Upper lobe of right lung (tissue), 1 donor: Measurements from ENCODE around the gene NINJ2. TPM values are rescaled to one million over a fixed set of nuclear protein-coding genes. Genes with fewer than 3 reads are reported as not detected.

Experiments
- ATAC-seq: fragments of 200-7000 bp; cut with Tn5 transposase; one replicate; pipeline ENCODE4 v1.9.1; 2020; ENCODE audit warnings: mild to moderate bottlenecking, moderate library complexity
- DNase-seq: peaks from one replicate; pipeline ENCODE4 v3.0.0-alpha.2; 2020
- H3K27ac ChIP-seq: fragments of 200-600 bp; one replicate; pipeline ENCODE4 v1.8.0; 2022
- H3K27me3 ChIP-seq: fragments of 200-600 bp; one replicate; pipeline ENCODE4 v1.8.0; 2022; ENCODE audit warnings: mild to moderate bottlenecking
- H3K36me3 ChIP-seq: fragments of 200-600 bp; one replicate; pipeline ENCODE4 v1.8.0; 2022
- H3K4me1 ChIP-seq: fragments of 200-600 bp; one replicate; pipeline ENCODE4 v1.8.0; 2022
- H3K4me3 ChIP-seq: fragments of 200-600 bp; one replicate; pipeline ENCODE4 v1.8.0; 2022; ENCODE audit warnings: mild to moderate bottlenecking
- H3K9me3 ChIP-seq: fragments of 200-600 bp; one replicate; pipeline ENCODE4 v1.8.0; 2022
- CTCF ChIP-seq: fragments of 200-600 bp; IDR thresholded peaks from one replicate; pipeline ENCODE4 v1.8.0; 2022; ENCODE audit warnings: antibody characterized with exemption
- intact Hi-C: fragments of 100-400 bp; cut with DNase I; formaldehyde crosslinking; loops from one replicate; pipeline ENCODE4 v1.11.0; 2022
- total RNA-seq: library from RNA; stranded (reverse); fragmentation: NEBNext Ultra II Directional; extraction: Animal tissue kit (Norgen Biotek cat#: 25700); gene quantifications from one replicate; pipeline ENCODE4 v1.2.1, GENCODE V29; 2021
- donor health status: DM: no; HTN: yes; CAD: no; lungs with severe emphysema.

Gene NINJ2
- total RNA-seq, 1 donor from 2014 or later: 23.4 TPM

DNA sequence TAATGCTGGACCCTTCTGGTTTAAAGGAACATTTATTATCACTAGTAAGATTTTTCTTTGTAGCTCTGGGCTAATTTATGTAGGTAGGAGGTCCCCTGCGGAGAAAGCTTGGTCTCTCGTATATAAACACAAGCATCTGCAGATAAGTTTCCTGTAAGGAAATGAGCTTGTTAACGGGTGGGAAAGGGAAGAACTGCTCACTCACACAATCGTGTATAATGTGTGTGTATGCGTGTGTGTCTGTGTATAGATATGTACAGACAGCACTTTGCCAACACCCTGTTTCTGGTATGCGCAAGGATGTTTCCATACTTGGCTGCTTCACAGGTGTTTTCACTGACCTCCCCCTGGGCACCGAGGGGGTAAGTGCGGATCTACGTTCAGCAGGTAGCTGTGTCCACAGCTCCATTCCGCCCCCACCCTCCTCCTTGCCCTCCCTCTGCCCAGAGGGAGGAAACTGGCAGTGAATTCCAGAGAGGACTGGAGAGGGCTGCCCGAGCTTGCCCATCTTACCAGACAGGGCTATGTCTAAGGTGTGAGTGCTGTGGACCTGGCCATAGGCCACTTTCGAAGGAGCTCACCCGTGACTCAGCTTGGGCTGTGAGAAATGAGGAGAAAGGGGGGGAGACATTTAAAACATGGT is 65.2 kb downstream of the NINJ2 start:
- ATAC-seq: peak; percentile 79
- TF ChIP-seq CTCF: no peak

GRCh38 chr12:593396-594270 is 69.6 kb downstream of the NINJ2 start:
- DNase-seq (no peak), ATAC-seq (no peak)
- intact Hi-C loops: no loop called here
- Histone ChIP-seq H3K36me3 (no peaks in the 10 kb centered on the region), H3K9me3 (no peaks in the 10 kb centered on the region), H3K4me3 (no peak overlapping the region), H3K27ac (no peak overlapping the region), H3K4me1 (no peaks in the 10 kb centered on the region), H3K27me3 (no peaks in the 10 kb centered on the region)
- no peak for TF ChIP-seq CTCF

More for the DNA sequence above, 65.2 kb downstream of the NINJ2 start:
- no peaks in the 10 kb centered on the region for H3K27me3 ChIP-seq
- no peak overlapping the region for H3K27ac ChIP-seq
- no peaks in the 10 kb centered on the region for H3K4me1 ChIP-seq
- intact Hi-C loops: no loop called here
- no peak for DNase-seq
- no peak overlapping the region for H3K4me3 ChIP-seq
- no peaks in the 10 kb centered on the region for H3K36me3 ChIP-seq
- no peaks in the 10 kb centered on the region for H3K9me3 ChIP-seq

- DNase-seq (no peak), ATAC-seq (no peak)
- Histone ChIP-seq H3K4me1 (no peaks in the 10 kb centered on the region), H3K36me3 (no peaks in the 10 kb centered on the region), H3K9me3 (no peaks in the 10 kb centered on the region), H3K4me3 (no peak overlapping the region), H3K27me3 (no peaks in the 10 kb centered on the region), H3K27ac (no peak overlapping the region)
- TF ChIP-seq CTCF: no peak
- intact Hi-C loops: no loop called here
These were observed 71.2 kb downstream of the NINJ2 start for GRCh38 chr12:592024-592505.

DNA sequence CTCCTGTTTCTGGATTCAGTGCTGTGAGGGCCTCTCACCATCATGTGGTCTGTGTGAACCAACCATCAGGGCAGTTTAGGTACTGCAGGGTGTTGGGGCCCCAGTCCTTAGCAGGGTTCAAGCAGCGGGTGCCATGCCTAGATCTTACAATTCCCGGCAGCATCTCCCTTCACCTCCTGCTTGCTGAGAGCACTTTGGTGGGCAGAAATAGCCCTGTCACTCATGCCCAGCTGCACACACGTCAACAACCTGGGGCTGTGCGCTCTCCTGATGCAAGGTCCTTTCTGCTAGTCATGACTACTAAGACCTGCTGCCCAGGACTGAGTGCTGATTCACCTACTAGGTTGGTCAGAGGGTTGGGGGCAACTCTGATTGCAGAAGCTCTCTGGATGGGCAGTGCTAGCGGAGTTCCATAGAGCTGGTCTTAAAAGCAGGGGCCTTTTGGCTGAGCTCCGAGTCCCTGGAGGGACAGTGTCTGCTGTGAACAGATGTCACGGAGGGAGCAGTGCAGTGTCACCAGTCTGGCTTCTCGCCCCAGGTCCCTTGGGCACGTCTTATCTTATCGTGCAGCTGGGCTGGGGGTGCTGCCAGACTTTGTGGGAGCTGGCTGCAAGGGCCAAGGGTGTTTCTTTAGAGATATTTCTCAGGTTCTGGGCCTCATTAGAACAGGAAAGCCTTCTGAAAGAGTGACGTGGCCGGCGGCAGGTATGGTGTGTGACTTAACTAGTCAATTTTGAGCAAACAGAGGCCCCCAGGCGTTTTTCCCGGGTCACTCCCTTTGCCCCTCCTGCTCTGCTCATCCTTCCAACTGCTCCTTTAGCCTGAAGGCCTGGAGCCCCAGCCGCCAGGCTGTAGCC is 71.8 kb downstream of the NINJ2 start:
- no peak overlapping the region for H3K27ac ChIP-seq
- H3K4me1 ChIP-seq: no peaks in the 10 kb centered on the region
- no peaks in the 10 kb centered on the region for H3K36me3 ChIP-seq
- no peak overlapping the region for H3K4me3 ChIP-seq
- H3K27me3 ChIP-seq: no peaks in the 10 kb centered on the region
- intact Hi-C loops: no loop called here
- peak; percentile 60 for ATAC-seq
- TF ChIP-seq CTCF: no peak
- H3K9me3 ChIP-seq: no peaks in the 10 kb centered on the region
- no peak for DNase-seq

- Histone ChIP-seq H3K4me3 (no peak overlapping the region), H3K9me3 (no peaks in the 10 kb centered on the region), H3K27ac (no peak overlapping the region), H3K4me1 (no peaks in the 10 kb centered on the region), H3K27me3 (no peaks in the 10 kb centered on the region), H3K36me3 (no peaks in the 10 kb centered on the region)
- intact Hi-C loops: no loop called here
- no peak for ATAC-seq
- TF ChIP-seq CTCF: no peak
- DNase-seq: no peak
These were observed 73.0 kb downstream of the NINJ2 start for GRCh38 chr12:590206-590750.
